ENCODE data around the gene OR5H6. TPM values are rescaled to one million over a fixed set of nuclear protein-coding genes. Genes with fewer than 3 reads are reported as not detected.

OR5H6 gene
- polyA plus RNA-seq, 1 donor from 2014 or later: not detected

DNA sequence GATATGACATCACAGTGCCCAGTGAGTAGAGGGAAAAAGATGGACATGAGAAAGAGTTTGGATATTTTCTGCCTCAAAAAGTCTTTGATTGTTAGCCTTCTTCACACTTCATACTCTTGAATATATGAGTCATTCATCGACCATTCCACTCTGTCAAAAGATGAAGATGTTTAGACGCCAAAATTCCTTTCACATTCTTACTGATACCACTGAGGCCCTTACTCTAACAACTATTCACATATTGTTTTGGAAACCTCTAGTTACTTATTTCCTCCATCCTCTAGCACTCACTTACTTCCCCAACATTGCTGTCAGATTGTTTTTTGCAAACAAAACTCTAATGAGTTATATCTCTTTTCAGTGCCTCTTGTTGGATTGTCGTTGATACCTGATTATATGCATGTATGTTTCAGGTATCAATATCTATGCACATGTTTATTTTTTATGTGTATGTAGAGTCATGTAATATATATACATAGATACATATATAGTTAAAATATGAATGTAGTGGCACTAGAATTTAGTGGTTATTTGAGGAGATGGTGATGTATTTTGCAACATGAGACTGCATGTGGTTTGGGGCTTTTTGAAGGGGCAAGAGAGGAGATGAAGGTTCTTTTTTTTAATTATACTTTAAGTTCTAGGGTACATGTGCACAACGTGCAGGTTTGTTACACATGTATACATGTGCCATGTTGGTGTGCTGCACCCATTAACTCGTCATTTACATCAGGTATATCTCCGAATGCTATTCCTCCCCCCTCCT is 40.0 kb upstream of the OR5H6 start:
- Histone ChIP-seq H3K36me3 (ENCODE audit: insufficient read depth, low read length) (no peaks in the 10 kb centered on the region), H3K27ac (ENCODE audit: low read length) (no peak overlapping the region), H4K20me1 (ENCODE audit: insufficient read depth) (no peaks in the 10 kb centered on the region), H3K79me2 (replicated peaks; ENCODE audit: insufficient read depth, low read length) (no peaks in the 10 kb centered on the region), H3K4me3 (ENCODE audit: low read length) (no peak overlapping the region), H3K4me2 (ENCODE audit: low read length) (no peak overlapping the region), H3F3A (ENCODE audit: insufficient read depth, low read length, poor library complexity, severe bottlenecking) (no peaks in the 10 kb centered on the region), H2AFZ (ENCODE audit: low read depth, low read length) (no peak overlapping the region), H3K9me3 (ENCODE audit: low read length) (no peaks in the 10 kb centered on the region), H3K9ac (ENCODE audit: low read length) (no peak overlapping the region), H3K27me3 (ENCODE audit: insufficient read depth, low read depth, low read length) (no peaks in the 10 kb centered on the region), H3K9me2 (ENCODE audit: insufficient read depth, low read length) (no peaks in the 10 kb centered on the region)
- TF ChIP-seq CTCF (IDR thresholded peaks at IDR 0.05; ENCODE audit: poor library complexity, severe bottlenecking) (no peak), POLR2AphosphoS5 (IDR thresholded peaks at IDR 0.05) (no peak), TAF1 (IDR thresholded peaks at IDR 0.05; ENCODE audit: low read depth) (no peak), RAD21 (conservative IDR thresholded peaks at IDR 0.05) (no peak), MXI1 (conservative IDR thresholded peaks at IDR 0.05; ENCODE audit: poor library complexity, severe bottlenecking) (no peak), SMC3 (conservative IDR thresholded peaks at IDR 0.05; ENCODE audit: poor library complexity) (no peak), EP300 (conservative IDR thresholded peaks at IDR 0.05; ENCODE audit: poor library complexity, severe bottlenecking) (no peak), EZH2 (IDR thresholded peaks at IDR 0.05; ENCODE audit: borderline replicate concordance, insufficient read depth, low read length, poor library complexity, severe bottlenecking) (no peak)
- TF ChIP-seq, protein P1, sequence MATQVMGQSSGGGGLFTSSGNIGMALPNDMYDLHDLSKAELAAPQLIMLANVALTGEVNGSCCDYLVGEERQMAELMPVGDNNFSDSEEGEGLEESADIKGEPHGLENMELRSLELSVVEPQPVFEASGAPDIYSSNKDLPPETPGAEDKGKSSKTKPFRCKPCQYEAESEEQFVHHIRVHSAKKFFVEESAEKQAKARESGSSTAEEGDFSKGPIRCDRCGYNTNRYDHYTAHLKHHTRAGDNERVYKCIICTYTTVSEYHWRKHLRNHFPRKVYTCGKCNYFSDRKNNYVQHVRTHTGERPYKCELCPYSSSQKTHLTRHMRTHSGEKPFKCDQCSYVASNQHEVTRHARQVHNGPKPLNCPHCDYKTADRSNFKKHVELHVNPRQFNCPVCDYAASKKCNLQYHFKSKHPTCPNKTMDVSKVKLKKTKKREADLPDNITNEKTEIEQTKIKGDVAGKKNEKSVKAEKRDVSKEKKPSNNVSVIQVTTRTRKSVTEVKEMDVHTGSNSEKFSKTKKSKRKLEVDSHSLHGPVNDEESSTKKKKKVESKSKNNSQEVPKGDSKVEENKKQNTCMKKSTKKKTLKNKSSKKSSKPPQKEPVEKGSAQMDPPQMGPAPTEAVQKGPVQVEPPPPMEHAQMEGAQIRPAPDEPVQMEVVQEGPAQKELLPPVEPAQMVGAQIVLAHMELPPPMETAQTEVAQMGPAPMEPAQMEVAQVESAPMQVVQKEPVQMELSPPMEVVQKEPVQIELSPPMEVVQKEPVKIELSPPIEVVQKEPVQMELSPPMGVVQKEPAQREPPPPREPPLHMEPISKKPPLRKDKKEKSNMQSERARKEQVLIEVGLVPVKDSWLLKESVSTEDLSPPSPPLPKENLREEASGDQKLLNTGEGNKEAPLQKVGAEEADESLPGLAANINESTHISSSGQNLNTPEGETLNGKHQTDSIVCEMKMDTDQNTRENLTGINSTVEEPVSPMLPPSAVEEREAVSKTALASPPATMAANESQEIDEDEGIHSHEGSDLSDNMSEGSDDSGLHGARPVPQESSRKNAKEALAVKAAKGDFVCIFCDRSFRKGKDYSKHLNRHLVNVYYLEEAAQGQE (IDR thresholded peaks at IDR 0.05; ENCODE audit: borderline replicate concordance): no peak

DNA sequence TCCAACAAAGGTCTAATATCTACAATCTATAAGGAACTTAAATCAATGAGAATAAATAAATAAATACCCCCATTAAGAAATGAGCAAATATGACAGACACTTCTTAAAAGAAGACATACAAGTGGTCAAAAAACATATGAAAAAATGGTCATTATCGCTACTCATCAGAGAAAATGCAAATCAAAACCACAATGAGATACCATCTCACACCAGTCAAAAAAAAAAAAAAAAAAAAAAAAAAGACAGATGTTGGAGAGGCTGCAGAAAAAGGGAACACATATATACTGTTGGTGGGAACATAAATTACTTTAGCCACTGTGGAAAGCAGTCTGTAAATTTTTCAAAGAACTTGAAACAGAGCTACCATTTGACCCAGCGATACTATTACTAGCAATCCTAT is 31.6 kb upstream of the OR5H6 start:
- Histone ChIP-seq H3K9me2 (ENCODE audit: insufficient read depth, low read length) (no peaks in the 10 kb centered on the region), H3K79me2 (replicated peaks; ENCODE audit: insufficient read depth, low read length) (no peaks in the 10 kb centered on the region), H3K9me3 (ENCODE audit: low read length) (no peaks in the 10 kb centered on the region), H3K4me3 (ENCODE audit: low read length) (no peak overlapping the region), H3K36me3 (ENCODE audit: insufficient read depth, low read length) (no peaks in the 10 kb centered on the region), H3K27me3 (ENCODE audit: insufficient read depth, low read depth, low read length) (no peaks in the 10 kb centered on the region), H3K27ac (ENCODE audit: low read length) (no peak overlapping the region), H4K20me1 (ENCODE audit: insufficient read depth) (no peaks in the 10 kb centered on the region), H3K9ac (ENCODE audit: low read length) (no peak overlapping the region), H3F3A (ENCODE audit: insufficient read depth, low read length, poor library complexity, severe bottlenecking) (no peaks in the 10 kb centered on the region), H3K4me2 (ENCODE audit: low read length) (no peak overlapping the region), H2AFZ (ENCODE audit: low read depth, low read length) (no peak overlapping the region)
- TF ChIP-seq POLR2AphosphoS5 (IDR thresholded peaks at IDR 0.05) (no peak), RAD21 (conservative IDR thresholded peaks at IDR 0.05) (no peak), TAF1 (IDR thresholded peaks at IDR 0.05; ENCODE audit: low read depth) (no peak), MXI1 (conservative IDR thresholded peaks at IDR 0.05; ENCODE audit: poor library complexity, severe bottlenecking) (no peak), EZH2 (IDR thresholded peaks at IDR 0.05; ENCODE audit: borderline replicate concordance, insufficient read depth, low read length, poor library complexity, severe bottlenecking) (no peak), EP300 (conservative IDR thresholded peaks at IDR 0.05; ENCODE audit: poor library complexity, severe bottlenecking) (no peak), CTCF (IDR thresholded peaks at IDR 0.05; ENCODE audit: poor library complexity, severe bottlenecking) (no peak), SMC3 (conservative IDR thresholded peaks at IDR 0.05; ENCODE audit: poor library complexity) (no peak)
- TF ChIP-seq, protein P1 (IDR thresholded peaks at IDR 0.05; ENCODE audit: borderline replicate concordance): no peak

Measured in neural cell (in vitro differentiated cells).